GM12801 (cell line): ENCODE results near the gene DPYSL4.

Experiments used
- CTCF ChIP-seq: IDR thresholded peaks from one replicate; pipeline ENCODE4 v1.5.1; 2011; ENCODE audit warnings: control low read depth; ENCODE audit not compliant: insufficient read length; ENCODE audit errors: extremely low read depth

The DPYSL4 gene

GRCh38 chr10:132157101-132157500 lies 29.6 kb upstream of the DPYSL4 start:
- no peak for TF ChIP-seq CTCF

- no peak for TF ChIP-seq CTCF
These were observed 28.5 kb upstream of the DPYSL4 start for GRCh38 chr10:132158122-132158741.

GRCh38 chr10:132158823-132159222 lies 27.9 kb upstream of the DPYSL4 start:
- no peak for TF ChIP-seq CTCF

- TF ChIP-seq CTCF, result no peak
These were observed 24.7 kb upstream of the DPYSL4 start for GRCh38 chr10:132162021-132162531.

GRCh38 chr10:132162590-132163277 lies 24.0 kb upstream of the DPYSL4 start:
- no peak for TF ChIP-seq CTCF

GRCh38 chr10:132163278-132163765 lies 23.4 kb upstream of the DPYSL4 start:
- no peak for TF ChIP-seq CTCF

GRCh38 chr10:132163826-132164515 lies 22.8 kb upstream of the DPYSL4 start:
- no peak for TF ChIP-seq CTCF
